HepG2 (cell line): ENCODE results near the gene NFATC2. TPM values are rescaled to one million over a fixed set of nuclear protein-coding genes. Genes with fewer than 3 reads are reported as not detected.
A peak's percentile ranks its signal among the peaks of the same experiment; 100 is the strongest.

ENCODE experiments used
- ARID4A ChIP-seq: sonication (generic); formaldehyde crosslinking; IDR thresholded peaks from 2 replicates; pipeline ENCODE4 v1.5.0; 2020; ENCODE audit warnings: mild to moderate bottlenecking, missing genetic modification reagents, borderline replicate concordance
- CBX2 ChIP-seq, 2 experiments: fragments of 200-600 bp in 1 of 2; sonication (generic); formaldehyde crosslinking in 1 of 2; IDR thresholded peaks; 2 replicates each; pipeline versions ENCODE4 v1.7.0 to v1.8.1; 2018 to 2022; ENCODE audit warnings: low read depth in 2 of 2, low read length in 1 of 2, mild to moderate bottlenecking in 1 of 2, missing genetic modification reagents in 1 of 2
- HDAC2 ChIP-seq: sonication (generic); formaldehyde crosslinking; IDR thresholded peaks from 2 replicates; pipeline ENCODE4 v1.4.0; 2020; ENCODE audit warnings: missing genetic modification reagents
- HOXA3 ChIP-seq: sonication (generic); formaldehyde crosslinking; IDR thresholded peaks from 2 replicates; pipeline ENCODE4 v1.5.0; 2020; ENCODE audit warnings: missing genetic modification reagents
- MAFK ChIP-seq, 2 experiments: IDR thresholded peaks in 1 of 2; conservative IDR thresholded peaks in 1 of 2; 2 replicates each; pipeline ENCODE4 v1.6.1; 2011; ENCODE audit warnings: improper control_type of control experiment in 2 of 2, low read length in 2 of 2
- NFATC3 ChIP-seq: sonication (generic); formaldehyde crosslinking; IDR thresholded peaks from 2 replicates; pipeline ENCODE4 v1.5.1; 2020; ENCODE audit warnings: mild to moderate bottlenecking, missing genetic modification reagents
- YY1 ChIP-seq: IDR thresholded peaks from 2 replicates; pipeline ENCODE4 v1.6.1; 2011; ENCODE audit warnings: low read length, low read depth, moderate library complexity, mild to moderate bottlenecking; ENCODE audit not compliant: insufficient read depth, insufficient replicate concordance
- ZNF362 ChIP-seq: sonication (generic); formaldehyde crosslinking; IDR thresholded peaks from 2 replicates; pipeline ENCODE4 v1.4.0; 2020; ENCODE audit warnings: missing genetic modification reagents, mild to moderate bottlenecking, borderline replicate concordance
- ZNF430 ChIP-seq: sonication (generic); formaldehyde crosslinking; IDR thresholded peaks from 2 replicates; pipeline ENCODE4 v1.9.0; 2021; ENCODE audit warnings: mild to moderate bottlenecking, missing genetic modification reagents
- ZNF576 ChIP-seq: sonication (generic); formaldehyde crosslinking; IDR thresholded peaks from 2 replicates; pipeline ENCODE4 v1.4.0; 2020; ENCODE audit warnings: mild to moderate bottlenecking, missing genetic modification reagents
- ZNF605 ChIP-seq: sonication (generic); formaldehyde crosslinking; IDR thresholded peaks from 2 replicates; pipeline ENCODE4 v1.8.0; 2022; ENCODE audit warnings: mild to moderate bottlenecking, missing genetic modification reagents
- ZNF609 ChIP-seq: sonication (generic); formaldehyde crosslinking; IDR thresholded peaks from 2 replicates; pipeline ENCODE4 v1.4.0; 2020; ENCODE audit warnings: mild to moderate bottlenecking, missing genetic modification reagents, borderline replicate concordance
- ZNF710 ChIP-seq: sonication (generic); formaldehyde crosslinking; IDR thresholded peaks from 2 replicates; pipeline ENCODE4 v1.5.0; 2020; ENCODE audit warnings: mild to moderate bottlenecking, missing genetic modification reagents, borderline replicate concordance
- polyA plus RNA-seq, 8 experiments: library from polyadenylated mRNA; depleted of rRNA in 3 of 8; stranded (reverse) in 7 of 8; unstranded in 1 of 8; fragments of >200 nt; fragmentation: Illumina TruSeq in 4 of 8; extraction: Trizol in 4 of 8; gene quantifications; 2 replicates each; pipeline versions ENCODE4 v1.2.1 to v1.2.3, GENCODE V29; 2011 to 2016; ENCODE audit warnings: low read depth in 4 of 8, missing spikeins in 1 of 8, mixed read lengths in 1 of 8; ENCODE audit not compliant: insufficient read depth in 1 of 8
- total RNA-seq, 5 experiments: library from RNA; depleted of rRNA; stranded (reverse); fragments of >200 nt; fragmentation: Illumina TruSeq; extraction: Trizol; gene quantifications; 2 replicates each; pipeline ENCODE4 v1.2.3, GENCODE V29; 2016; ENCODE audit warnings: low read depth in 1 of 5

NFATC2 gene
- total and polyA plus RNA-seq, 2 of the 13 experiments (the other 11 are each of a cell fraction or from before 2014, with no cell fraction given) = 1.9 to 3.3 TPM

- TF ChIP-seq ARID4A (CRISPR knock-in tag) = 0 out of 2 replicates have a peak, but pooled peaks have one; percentile 43
- TF ChIP-seq MAFK (conservative IDR thresholded peaks at IDR 0.05 in 1 of 2, IDR thresholded peaks at IDR 0.05 in 1 of 2; ENCODE audit: low read length in 2 of 2) = no peak
- TF ChIP-seq CBX2 (IDR thresholded peaks at IDR 0.05; ENCODE audit: low read depth, low read length) = no peak
- TF ChIP-seq CBX2 (CRISPR knock-in tag; IDR thresholded peaks at IDR 0.05; ENCODE audit: low read depth) = no peak
- peak; percentile 27; the same call in 1 of the 2 replicates for TF ChIP-seq HDAC2 (CRISPR knock-in tag)
- peak; percentile 19 for TF ChIP-seq YY1
- TF ChIP-seq ZNF605 (CRISPR knock-in tag) = peak; percentile 59; the same call in 1 of the 2 replicates
- TF ChIP-seq ZNF362 (CRISPR knock-in tag) = no peak
- no peak for TF ChIP-seq ZNF576
- no peak; the same call in 1 of the 2 replicates for TF ChIP-seq ZNF710 (CRISPR knock-in tag)
- no peak for TF ChIP-seq HOXA3
- 0 out of 2 replicates have a peak, but pooled peaks have one; percentile 11 for TF ChIP-seq ZNF430
- no peak for TF ChIP-seq NFATC3 (CRISPR knock-in tag)
- TF ChIP-seq ZNF609 (CRISPR knock-in tag) = no peak
Measured at GRCh38 chr20:51542571-51543421, at the start of gene NFATC2 (continued).
